Activated gamma-delta T cell (primary cell): ENCODE data around the gene TBC1D10A.

Source experiments
- DNase-seq: peaks from one replicate; lab custom pipeline; 2025; lab: John Stamatoyannopoulos, UW

Gene TBC1D10A

GRCh38 chr22:30299322-30299721, 27.4 kb downstream of the TBC1D10A start:
- no peak for DNase-seq

GRCh38 chr22:30297991-30298701, 28.6 kb downstream of the TBC1D10A start:
- DNase-seq = no peak

GRCh38 chr22:30297276-30297990, 29.3 kb downstream of the TBC1D10A start:
- no peak for DNase-seq

GRCh38 chr22:30296833-30297232, 29.9 kb downstream of the TBC1D10A start:
- DNase-seq = no peak

GRCh38 chr22:30296324-30296723, 30.4 kb downstream of the TBC1D10A start:
- no peak for DNase-seq

- DNase-seq = no peak
These were observed 31.2 kb downstream of the TBC1D10A start for GRCh38 chr22:30295576-30295975.

- no peak for DNase-seq
These were observed 31.9 kb downstream of the TBC1D10A start for GRCh38 chr22:30294830-30295229.

GRCh38 chr22:30294066-30294465, 32.7 kb downstream of the TBC1D10A start:
- no peak for DNase-seq

- no peak for DNase-seq
These were observed 33.7 kb downstream of the TBC1D10A start for GRCh38 chr22:30293026-30293425.

- no peak for DNase-seq
These were observed 34.4 kb downstream of the TBC1D10A start for GRCh38 chr22:30292069-30292970.

- no peak for DNase-seq
These were observed 35.5 kb downstream of the TBC1D10A start for GRCh38 chr22:30291058-30291892.

GRCh38 chr22:30290342-30291057, 36.2 kb downstream of the TBC1D10A start:
- DNase-seq = no peak

- no peak for DNase-seq
These were observed 36.8 kb downstream of the TBC1D10A start for GRCh38 chr22:30289980-30290313.

GRCh38 chr22:30289141-30289979, 37.4 kb downstream of the TBC1D10A start, which contains the start of gene CASTOR1:
Gene CASTOR1 (minus strand): TSS chr22:30289505. CDS start chr22:30289497, 8 bp downstream.
- peak; percentile 76 for DNase-seq

GRCh38 chr22:30288419-30289140, 38.2 kb downstream of the TBC1D10A start:
- DNase-seq = no peak

GRCh38 chr22:30287648-30288418, 38.9 kb downstream of the TBC1D10A start:
- DNase-seq = no peak

- DNase-seq = peak; percentile 65
These were observed 39.7 kb downstream of the TBC1D10A start for GRCh38 chr22:30286813-30287647.

- no peak for DNase-seq
These were observed 40.4 kb downstream of the TBC1D10A start for GRCh38 chr22:30286331-30286730.
